ENCODE data around the gene VWA5B1. TPM values are rescaled to one million over a fixed set of nuclear protein-coding genes. Genes with fewer than 3 reads are reported as not detected.

VWA5B1 gene
- total and polyA plus RNA-seq, 10 of the 15 experiments (the other 5 are each of a cell fraction or from before 2014, with no cell fraction given): under 0.01 to 0.05 (median 0.01) TPM; not detected in 7

DNA sequence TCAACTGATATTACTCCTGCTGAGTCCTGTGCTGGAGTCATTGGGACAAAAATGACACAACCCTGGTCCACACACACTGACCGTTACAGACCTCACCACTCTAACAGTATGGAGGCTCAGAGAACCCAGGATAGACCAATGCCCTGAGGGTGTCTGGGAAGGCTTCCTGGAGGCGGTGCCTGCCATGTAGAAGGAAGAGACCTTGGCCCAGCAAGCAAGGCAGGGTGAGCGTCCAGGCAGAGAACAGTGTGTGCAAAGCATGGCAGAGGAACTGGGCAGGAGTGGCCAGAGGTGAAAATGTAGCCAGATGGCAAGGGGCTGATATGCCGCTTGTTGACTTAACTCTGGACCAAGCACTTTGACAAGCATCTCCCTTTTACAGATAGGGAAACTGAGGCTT, 85.5 kb downstream of the VWA5B1 start:
- ATAC-seq: no peak
- intact Hi-C loops (cut with micrococcal nuclease; ENCODE audit: unreplicated experiment): no loop called here
- no TSS peak for BruUV-seq (replicated peaks)
- no peak for TF ChIP-seq RCOR1 (conservative IDR thresholded peaks at IDR 0.05; ENCODE audit: low read depth, low read length)
- no peak for TF ChIP-seq SREBF2 (IDR thresholded peaks at IDR 0.05; ENCODE audit: low read length)
- TF ChIP-seq SMC3 (IDR thresholded peaks at IDR 0.05; ENCODE audit: borderline replicate concordance, low read length): no peak
- TF ChIP-seq MLLT1 (IDR thresholded peaks at IDR 0.05): no peak
- no peak for TF ChIP-seq MYB (IDR thresholded peaks at IDR 0.05; ENCODE audit: borderline replicate concordance, low read depth, low read length)
- no peak for TF ChIP-seq WRNIP1 (IDR thresholded peaks at IDR 0.05; ENCODE audit: borderline replicate concordance, low read depth, low read length)
- no peak for TF ChIP-seq ETV6 (conservative IDR thresholded peaks at IDR 0.05 in 1 of 2, IDR thresholded peaks at IDR 0.05 in 1 of 2; ENCODE audit: borderline replicate concordance in 1 of 2, low read depth in 1 of 2)
- no peak for TF ChIP-seq RAD51 (IDR thresholded peaks at IDR 0.05)
- TF ChIP-seq ZBTB4 (CRISPR knock-in tag; IDR thresholded peaks at IDR 0.05): no peak
- no peak for TF ChIP-seq IRF5 (IDR thresholded peaks at IDR 0.05; ENCODE audit: borderline replicate concordance)
- no peak for TF ChIP-seq PML (IDR thresholded peaks at IDR 0.05; ENCODE audit: low read length)
- Histone ChIP-seq H3K27me3 (replicated peaks in 1 of 2; ENCODE audit: control insufficient read depth in 2 of 2, insufficient read depth in 2 of 2, low read length in 1 of 2) (0 out of 4 replicates have a peak, but pooled peaks cover 0 to 4% of the 10 kb centered on the region in 2 experiments), H3K9ac (ENCODE audit: control insufficient read depth, insufficient read depth, low read length) (no peak overlapping the region), H3K4me1 (ENCODE audit: control insufficient read depth, insufficient read depth, low read length) (peaks cover 4% of the 10 kb centered on the region; the same call in 1 of the 2 replicates), H4K20me1 (ENCODE audit: control insufficient read depth, insufficient read depth) (no peaks in the 10 kb centered on the region), H2AFZ (ENCODE audit: control insufficient read depth, low read depth, low read length) (no peak overlapping the region), H3K9me3 (replicated peaks; ENCODE audit: control insufficient read depth, insufficient read depth, low read length) (no peaks in the 10 kb centered on the region), H3K27ac (ENCODE audit: control insufficient read depth, insufficient read depth) (no peak overlapping the region), H3K4me2 (ENCODE audit: control insufficient read depth, insufficient read depth) (no peak overlapping the region), H3K36me3 (ENCODE audit: control insufficient read depth in 2 of 2, insufficient read depth in 2 of 2, low read length in 1 of 2) (no peaks in the 10 kb centered on the region), H3K4me3 (no peak overlapping the region), H3K79me2 (ENCODE audit: control insufficient read depth, insufficient read depth, low read length) (no peaks in the 10 kb centered on the region)
- in situ Hi-C loops (cut with MboI): loop anchor here (5.0 kb wide), 1 partner anchor 116 kb away; no protein-coding TSS in a partner anchor
- SMC1A ChIA-PET (ENCODE audit: uncharacterized antibody, unreplicated experiment): no interaction called here
- no peak for DNase-seq (ENCODE audit: low read depth, low spot score)
- CTCF ChIA-PET: interaction anchor here (1.5 kb wide), 1 partner anchor 163 kb away, joined by 7 read pairs; no protein-coding TSS in a partner anchor
- WGBS (ENCODE audit: insufficient coverage, insufficient replicate concordance, low lambda C conversion rate, missing lambda C conversion rate): 28% methylated on average over 4 of the region's 4 CpGs
- POLR2A ChIA-PET: no interaction called here
- FAIRE-seq: no peak
- RAD21 ChIA-PET (ENCODE audit: unreplicated experiment): no interaction called here
